Loucy (cell line): ENCODE data around the gene APRT.

Experiments used
- CTCF ChIP-seq: fragments of 200-600 bp; sonication (generic); conservative IDR thresholded peaks from 2 replicates; pipeline ENCODE4 v1.5.1; 2014; ENCODE audit warnings: mild to moderate bottlenecking, antibody characterized with exemption, low read length
- EZH2phosphoT487 ChIP-seq: fragments of 200-600 bp; IDR thresholded peaks from 2 replicates; pipeline ENCODE4 v1.6.1; 2018; ENCODE audit warnings: antibody characterized with exemption, mild to moderate bottlenecking, moderate library complexity, borderline replicate concordance

GRCh38 chr16:88819126-88819525 lies 7.4 kb upstream of the APRT start:
- no peak for TF ChIP-seq CTCF
- TF ChIP-seq EZH2phosphoT487: no peak
